Transverse colon (tissue), 4 donors: ENCODE results near the gene RAD9A. TPM values are rescaled to one million over a fixed set of nuclear protein-coding genes. Genes with fewer than 3 reads are reported as not detected.

Experiments
- DNase-seq: peaks from one replicate; pipeline ENCODE4 v3.0.0-alpha.2; 2019
- H3K27ac ChIP-seq, 4 donors: fragments of 200-600 bp; sonication (generic); 2 replicates each; pipeline ENCODE4 v1.5.1; 2016 to 2018; ENCODE audit warnings: inconsistent platforms in 4 of 4
- H3K27me3 ChIP-seq: fragments of 200-600 bp; sonication (generic); 2 replicates; pipeline ENCODE4 v1.5.1; 2017; ENCODE audit warnings: inconsistent platforms
- H3K36me3 ChIP-seq, 4 donors: fragments of 200-600 bp; sonication (generic); 2 replicates each; pipeline ENCODE4 v1.5.1; 2017 to 2019; ENCODE audit warnings: inconsistent platforms in 4 of 4
- H3K4me1 ChIP-seq, 4 donors: fragments of 200-600 bp; sonication (generic); 2 replicates each; pipeline ENCODE4 v1.5.1; 2017 to 2020; ENCODE audit warnings: inconsistent platforms in 4 of 4
- H3K4me3 ChIP-seq, 4 donors: fragments of 200-600 bp; sonication (generic); 1 replicate in 1 of 4; 2 replicates in 3 of 4; pipeline versions ENCODE4 v1.5.1 to v1.6.1; 2017 to 2019; ENCODE audit warnings: inconsistent platforms in 4 of 4
- H3K9me3 ChIP-seq, 2 donors: fragments of 200-600 bp; sonication (generic); 2 replicates each; pipeline ENCODE4 v1.5.1; 2017 to 2019; ENCODE audit warnings: inconsistent platforms in 2 of 2
- CTCF ChIP-seq, 5 experiments: fragments of 200-600 bp in 3 of 5; fragments of 450-650 bp in 2 of 5; sonication (generic) in 3 of 5; IDR thresholded peaks; 1 replicate in 2 of 5; 2 replicates in 3 of 5; pipeline ENCODE4 v1.5.1; 2016 to 2017; ENCODE audit warnings: antibody characterized with exemption in 5 of 5, inconsistent platforms in 3 of 5, mild to moderate bottlenecking in 2 of 5, moderate library complexity in 1 of 5
- EP300 ChIP-seq: sonication (generic); formaldehyde crosslinking; IDR thresholded peaks from one replicate; pipeline ENCODE4 v1.6.1; 2017; ENCODE audit warnings: antibody characterized with exemption, low read depth
- POLR2A ChIP-seq: fragments of 450-650 bp; IDR thresholded peaks from one replicate; pipeline ENCODE4 v1.6.1; 2016; ENCODE audit warnings: antibody characterized with exemption, mild to moderate bottlenecking, moderate library complexity
- POLR2AphosphoS5 ChIP-seq, 3 donors: sonication (generic); formaldehyde crosslinking; IDR thresholded peaks; one replicate each; pipeline ENCODE4 v1.6.1; 2016; ENCODE audit warnings: antibody characterized with exemption in 3 of 3
- WGBS, 2 donors: methylation state at CpG; one replicate each; pipeline ENCODE4 v1.1.5; 2018; ENCODE audit warnings: low coverage in 1 of 2; 5-methylcytosine and 5-hydroxymethylcytosine counted together
- in situ Hi-C, 4 donors: fragments of 200-750 bp; cut with MboI; loops; one replicate each; pipeline versions ENCODE4 v1.15.0 to v1.15.1; 2017; ENCODE audit warnings: low sequenced_read_pairs in 3 of 4, low pct_ligation_motif_present in 1 of 4, low pct_unique_long_range_greater_than_20kb in 1 of 4
- intact Hi-C: fragments of 100-400 bp; cut with DNase I; formaldehyde crosslinking; loops from one replicate; pipeline ENCODE4 v1.15.1; 2023; ENCODE audit warnings: low total_unique reads
- total RNA-seq, 4 donors: library from RNA; depleted of rRNA; stranded (reverse); fragments of >200 nt; gene quantifications; one replicate each; pipeline ENCODE4 v1.1.0, GENCODE V29; 2016

The RAD9A gene
- total RNA-seq, 4 donors from 2014 or later, result 37.8 to 470 (median 95.3) TPM

- intact Hi-C loops (no loop called here), in situ Hi-C loops (no loop called here)
- DNase-seq, result peak; percentile 51
- 20 to 57% methylated on average over 3 of the region's 4 CpGs for WGBS, 2 donors
- TF ChIP-seq EP300, result no peak
- peak in 2 of 3 donors; percentile 47 to 51 for TF ChIP-seq POLR2AphosphoS5 (IDR thresholded peaks at IDR 0.05)
- TF ChIP-seq POLR2A, result peak; percentile 16
- H3K27ac ChIP-seq, result peak overlapping the region; percentile 96 to 100 (median 99)
- H3K27me3 ChIP-seq, result no peaks in the 10 kb centered on the region
- no peaks in the 10 kb centered on the region for H3K36me3 ChIP-seq
- peak overlapping the region in 2 of 4 donors; percentile 11 to 19 for H3K4me3 ChIP-seq
- H3K4me1 ChIP-seq, result peaks cover 52 to 65% (median 58%) of the 10 kb centered on the region in 4 donors
- H3K9me3 ChIP-seq, result no peaks in the 10 kb centered on the region
Observed at GRCh38 chr11:67355794-67356386, 35.9 kb upstream of the RAD9A start.

DNA sequence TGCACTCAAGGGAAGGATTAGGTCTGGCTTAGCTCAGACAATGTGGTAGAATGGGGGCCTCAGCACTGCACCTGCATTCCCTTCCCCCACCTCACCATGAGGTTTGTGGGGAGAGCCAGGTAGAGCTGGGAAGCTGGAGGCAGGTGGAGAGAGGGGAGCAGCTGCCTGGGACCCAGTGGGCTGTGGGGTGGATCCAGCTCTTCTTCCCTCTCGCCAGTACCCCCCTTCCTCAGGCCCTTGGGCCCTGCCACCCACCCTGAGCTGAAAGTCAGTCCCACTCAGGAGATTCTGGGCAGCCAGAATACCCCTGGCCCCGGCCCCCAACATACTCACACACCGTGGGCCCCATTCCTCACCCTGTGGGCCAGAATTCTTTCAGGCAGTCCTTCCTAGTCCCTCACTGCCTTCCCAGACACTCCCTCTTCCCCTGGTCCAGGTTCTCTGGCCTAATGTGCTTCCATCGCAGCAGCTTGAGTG is 35.4 kb upstream of the RAD9A start:
- in situ Hi-C loops, result no loop called here
- TF ChIP-seq POLR2A, result no peak
- no peak for TF ChIP-seq EP300
- no peak for TF ChIP-seq POLR2AphosphoS5 (IDR thresholded peaks at IDR 0.05)
- TF ChIP-seq CTCF (IDR thresholded peaks at IDR 0.05), result no peak
- H3K9me3 ChIP-seq, result no peaks in the 10 kb centered on the region
- no peaks in the 10 kb centered on the region for H3K36me3 ChIP-seq
- no peak for DNase-seq
- H3K27ac ChIP-seq, result peak overlapping the region; percentile 96 to 100 (median 99)
- WGBS, 2 donors, result 32% methylated on average over 4 of the region's 4 CpGs; no CpG with 5 or more reads in 1 of the 2 donors
- peaks cover 46 to 60% (median 53%) of the 10 kb centered on the region in 4 donors for H3K4me1 ChIP-seq
- intact Hi-C loops, result no loop called here
- no peaks in the 10 kb centered on the region for H3K27me3 ChIP-seq
- peak overlapping the region in 2 of 4 donors; percentile 11 to 19 for H3K4me3 ChIP-seq

- TF ChIP-seq POLR2A, result peak; percentile 77
- peak; percentile 93 to 99 (median 97) for TF ChIP-seq CTCF (IDR thresholded peaks at IDR 0.05)
- TF ChIP-seq EP300, result no peak
- TF ChIP-seq POLR2AphosphoS5 (IDR thresholded peaks at IDR 0.05), result peak; percentile 53 to 79 (median 74)
- 12% methylated on average over 3 of the region's 3 CpGs; no CpG with 5 or more reads in 1 of the 2 donors for WGBS, 2 donors
- Histone ChIP-seq H3K9me3 (no peaks in the 10 kb centered on the region), H3K27ac (peak overlapping the region; percentile 96 to 100 (median 99)), H3K4me3 (peak overlapping the region in 2 of 4 donors; percentile 11 to 19), H3K4me1 (peaks cover 41 to 54% (median 47%) of the 10 kb centered on the region in 4 donors), H3K36me3 (no peaks in the 10 kb centered on the region), H3K27me3 (no peaks in the 10 kb centered on the region)
- intact Hi-C loops (loop anchor here (1.0 kb wide), 1 partner anchor 25 kb away; no protein-coding TSS in a partner anchor), in situ Hi-C loops (no loop called here)
- peak; percentile 81 for DNase-seq
Observed at GRCh38 chr11:67356864-67357561, 34.8 kb upstream of the RAD9A start.

DNA sequence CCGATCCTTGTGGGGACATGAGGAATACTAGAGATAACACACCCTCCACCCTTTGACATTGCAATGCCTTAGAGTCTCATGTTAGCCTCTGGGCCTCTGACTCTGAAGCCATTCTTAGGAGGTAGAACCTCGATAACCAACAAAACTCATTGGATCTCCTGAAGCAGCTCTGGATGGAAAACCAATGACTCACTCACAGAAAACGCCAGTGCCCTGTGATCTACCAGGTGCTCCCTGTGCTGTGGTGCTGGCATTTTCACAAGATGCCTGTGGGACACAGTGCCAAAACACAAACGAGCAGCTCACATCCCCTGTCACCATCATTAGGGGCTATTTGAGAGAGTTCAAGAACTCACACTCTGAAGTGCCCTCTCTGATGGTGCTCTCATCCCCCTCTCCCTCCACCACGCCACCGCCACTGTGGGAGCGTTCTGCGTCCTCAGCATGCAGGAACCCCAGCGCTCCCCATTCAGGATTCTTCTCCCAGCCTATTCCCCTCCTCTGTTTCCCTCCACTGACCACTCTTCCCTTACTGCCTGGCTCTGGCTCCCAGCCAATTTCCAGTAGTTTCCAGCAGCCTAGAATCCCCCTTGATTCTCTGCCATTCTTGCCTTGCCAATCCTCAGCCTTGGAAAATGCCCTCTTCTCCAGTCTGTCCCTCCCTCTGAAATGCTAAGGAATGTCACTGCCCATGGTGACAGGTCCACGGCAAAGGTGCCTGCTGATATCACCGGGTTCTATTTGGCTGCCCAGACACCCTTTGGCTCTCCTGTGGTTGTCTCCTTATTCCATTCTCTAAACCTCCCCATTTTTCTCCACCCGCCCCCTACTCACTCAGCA is 33.7 kb upstream of the RAD9A start:
- in situ Hi-C loops (no loop called here), intact Hi-C loops (loop anchor here (1.0 kb wide), 1 partner anchor 24 kb away; no protein-coding TSS in a partner anchor)
- Histone ChIP-seq H3K27ac (peak overlapping the region in 2 of 4 donors; percentile 99 to 100), H3K4me3 (no peak overlapping the region), H3K4me1 (peaks cover 36 to 47% (median 40%) of the 10 kb centered on the region in 4 donors), H3K9me3 (no peaks in the 10 kb centered on the region), H3K36me3 (no peaks in the 10 kb centered on the region), H3K27me3 (no peaks in the 10 kb centered on the region)
- no peak for DNase-seq
- WGBS, 2 donors, result 80 to 83% methylated on average over 3 to 12 of the region's 12 CpGs
- TF ChIP-seq POLR2AphosphoS5 (IDR thresholded peaks at IDR 0.05), result no peak
- TF ChIP-seq CTCF (IDR thresholded peaks at IDR 0.05), result no peak
- TF ChIP-seq EP300, result no peak
- TF ChIP-seq POLR2A, result no peak
